Muscle layer of colon (tissue), 2 donors: ENCODE measurements around the gene KLRC4.
"Not testable (repeated sequence)": the region's sequence is repeated elsewhere in the genome, so short reads cannot be mapped to it uniquely, and the experiment has no call there.

ENCODE experiments used
- H3K27ac ChIP-seq: one replicate; pipeline ENCODE4 v1.7.0; 2013; ENCODE audit warnings: low read depth, mild to moderate bottlenecking, low read length, moderate library complexity
- H3K27me3 ChIP-seq, 2 donors: one replicate each; pipeline ENCODE4 v1.7.0; 2013; ENCODE audit warnings: low read length in 2 of 2, mild to moderate bottlenecking in 2 of 2; ENCODE audit not compliant: insufficient read depth in 2 of 2, control insufficient read depth in 1 of 2
- H3K36me3 ChIP-seq: one replicate; pipeline ENCODE4 v1.7.0; 2013; ENCODE audit warnings: mild to moderate bottlenecking, low read length; ENCODE audit not compliant: insufficient read depth
- H3K4me1 ChIP-seq: one replicate; pipeline ENCODE4 v1.7.0; 2013; ENCODE audit warnings: mild to moderate bottlenecking, low read length; ENCODE audit not compliant: insufficient read depth
- H3K4me3 ChIP-seq, 2 donors: one replicate each; pipeline ENCODE4 v1.7.0; 2013; ENCODE audit warnings: low read length in 2 of 2, low read depth in 1 of 2, mild to moderate bottlenecking in 1 of 2, moderate library complexity in 1 of 2
- H3K9ac ChIP-seq: one replicate; pipeline ENCODE4 v1.7.0; 2013; ENCODE audit warnings: low read length
- H3K9me3 ChIP-seq: one replicate; pipeline ENCODE4 v1.7.0; 2013; ENCODE audit warnings: mild to moderate bottlenecking, low read length
- donor health status: abdominal sarcoma.
- donor health status: Adenocarcinoma of cecum.

Gene KLRC4, protein sequence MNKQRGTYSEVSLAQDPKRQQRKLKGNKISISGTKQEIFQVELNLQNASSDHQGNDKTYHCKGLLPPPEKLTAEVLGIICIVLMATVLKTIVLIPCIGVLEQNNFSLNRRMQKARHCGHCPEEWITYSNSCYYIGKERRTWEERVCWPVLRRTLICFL

DNA sequence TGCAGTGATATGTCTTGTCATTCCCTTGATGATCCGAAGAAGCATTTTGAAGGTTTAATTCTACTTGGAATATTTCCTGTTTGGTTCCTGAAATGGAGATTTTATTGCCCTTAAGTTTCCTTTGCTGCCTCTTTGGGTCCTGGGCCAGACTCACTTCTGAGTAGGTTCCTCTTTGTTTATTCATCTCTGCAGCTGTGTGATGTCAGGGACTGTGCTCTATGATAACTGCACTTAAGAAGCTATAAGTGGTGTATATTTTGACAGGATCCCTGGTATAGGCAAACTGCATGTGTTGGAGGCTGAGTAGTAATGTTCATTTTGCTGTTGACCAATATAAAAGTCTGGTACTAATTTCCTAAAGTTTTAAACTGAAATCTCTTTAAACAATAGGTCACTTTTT is at the start of gene KLRC4:
Gene KLRC4 (minus strand): TSS at position 366 of the 400 bp plus-strand sequence. CDS start 182 bp downstream, at position 184.
- H3K9ac ChIP-seq: no peak within 1 kb of the TSS
- H3K27me3 ChIP-seq: no peaks in the 10 kb centered on the region
- no peak within 1 kb of the TSS for H3K27ac ChIP-seq
- H3K9me3 ChIP-seq: no peaks in the 10 kb centered on the region
- no peaks in the 10 kb centered on the region for H3K36me3 ChIP-seq
- H3K4me3 ChIP-seq: no peak within 1 kb of the TSS
- no peaks in the 10 kb centered on the region for H3K4me1 ChIP-seq

DNA sequence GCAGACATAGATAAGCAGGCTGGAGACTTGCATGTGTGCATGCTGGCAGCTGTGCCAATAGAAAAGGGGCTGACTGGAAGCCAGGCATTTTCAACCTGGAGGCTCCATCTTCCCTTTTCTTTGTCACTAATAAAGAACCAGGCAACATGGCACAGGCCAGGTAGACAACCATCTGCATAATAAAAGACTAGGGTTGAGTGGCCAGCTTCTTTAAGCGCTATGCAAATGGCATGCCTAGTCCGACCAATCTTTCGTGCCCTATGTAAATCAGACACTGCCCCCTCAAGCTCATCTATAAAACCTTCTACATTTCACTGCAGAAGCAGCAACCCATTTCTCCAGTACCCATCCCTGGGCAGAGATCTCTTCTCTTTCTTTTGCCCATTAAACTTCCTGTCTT is 48.2 kb upstream of the KLRC4 start:
- Histone ChIP-seq H3K4me1 (no peaks in the 10 kb centered on the region), H3K36me3 (no peaks in the 10 kb centered on the region), H3K27ac (no peak overlapping the region), H3K9me3 (peaks cover 6% of the 10 kb centered on the region), H3K4me3 (no peak overlapping the region), H3K9ac (no peak overlapping the region), H3K27me3 (no peaks in the 10 kb centered on the region)

DNA sequence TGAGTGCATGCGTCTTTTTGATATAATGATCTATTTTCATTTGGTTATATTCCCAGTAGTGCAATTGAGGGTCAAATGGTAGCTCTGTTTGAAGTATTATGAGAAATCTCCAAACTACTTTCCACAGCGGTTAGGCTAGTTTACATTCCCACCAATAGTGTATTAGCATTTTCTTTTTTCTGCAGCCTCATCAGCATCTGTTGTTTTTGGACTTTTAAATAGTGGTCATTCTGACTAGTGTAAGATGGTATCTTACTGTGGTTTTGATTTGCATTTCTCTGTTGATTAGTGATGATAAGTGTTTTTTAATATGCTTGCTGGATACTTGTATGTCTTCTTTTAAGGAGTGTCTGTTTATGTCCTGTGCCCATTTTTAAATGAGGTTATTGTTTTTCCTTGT is 47.3 kb upstream of the KLRC4 start:
- H3K27ac ChIP-seq: no peak overlapping the region
- H3K9ac ChIP-seq: no peak overlapping the region
- H3K4me3 ChIP-seq: no peak overlapping the region
- H3K9me3 ChIP-seq: peaks cover 6% of the 10 kb centered on the region
- H3K27me3 ChIP-seq: no peaks in the 10 kb centered on the region
- no peaks in the 10 kb centered on the region for H3K4me1 ChIP-seq
- H3K36me3 ChIP-seq: no peaks in the 10 kb centered on the region

DNA sequence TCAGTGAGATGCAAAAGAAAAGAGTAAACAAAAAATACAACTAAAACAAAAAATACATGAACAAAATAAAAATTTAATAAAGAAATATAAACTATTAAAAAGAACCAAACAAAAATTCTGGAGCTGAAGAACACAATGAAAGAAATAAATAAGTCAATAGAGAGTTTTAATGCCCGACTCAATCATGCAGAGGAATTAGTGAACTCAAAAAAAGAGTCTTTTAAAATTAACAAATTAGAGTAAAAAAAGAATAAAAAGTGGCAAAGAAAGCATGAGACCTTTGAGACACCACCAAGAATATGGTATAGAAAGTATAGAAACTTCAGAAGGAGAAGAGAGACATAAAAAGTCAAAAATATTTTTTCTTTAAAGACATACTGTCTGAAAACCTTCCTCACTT is 46.2 kb upstream of the KLRC4 start:
- H3K4me1 ChIP-seq: no peaks in the 10 kb centered on the region
- no peak overlapping the region for H3K27ac ChIP-seq
- no peaks in the 10 kb centered on the region for H3K27me3 ChIP-seq
- no peak overlapping the region for H3K4me3 ChIP-seq
- H3K9ac ChIP-seq: no peak overlapping the region
- no peaks in the 10 kb centered on the region for H3K36me3 ChIP-seq
- H3K9me3 ChIP-seq: peaks cover 6% of the 10 kb centered on the region

DNA sequence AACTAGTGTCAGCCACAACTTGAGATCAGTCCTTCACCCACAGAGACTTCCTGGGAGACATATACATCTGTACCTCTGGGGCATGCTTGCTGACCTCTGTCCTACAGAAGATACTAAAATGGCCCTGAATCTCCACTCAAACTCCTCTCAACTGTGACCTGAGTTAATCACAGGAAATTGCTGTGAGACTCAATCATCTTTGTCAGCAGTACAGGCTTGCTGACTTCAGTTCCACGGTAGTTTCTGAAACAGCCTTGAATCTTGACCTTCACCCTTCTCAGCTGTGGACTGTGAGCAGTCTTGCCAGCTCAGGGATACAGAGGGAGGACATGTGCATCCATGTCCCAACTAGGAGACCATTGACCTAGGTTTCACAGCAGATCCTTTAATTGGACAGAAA is 45.0 kb upstream of the KLRC4 start:
- H3K4me1 ChIP-seq: no peaks in the 10 kb centered on the region
- no peaks in the 10 kb centered on the region for H3K27me3 ChIP-seq
- H3K9me3 ChIP-seq: peaks cover 6% of the 10 kb centered on the region
- H3K9ac ChIP-seq: no peak overlapping the region
- no peak overlapping the region for H3K4me3 ChIP-seq
- H3K27ac ChIP-seq: no peak overlapping the region
- no peaks in the 10 kb centered on the region for H3K36me3 ChIP-seq

DNA sequence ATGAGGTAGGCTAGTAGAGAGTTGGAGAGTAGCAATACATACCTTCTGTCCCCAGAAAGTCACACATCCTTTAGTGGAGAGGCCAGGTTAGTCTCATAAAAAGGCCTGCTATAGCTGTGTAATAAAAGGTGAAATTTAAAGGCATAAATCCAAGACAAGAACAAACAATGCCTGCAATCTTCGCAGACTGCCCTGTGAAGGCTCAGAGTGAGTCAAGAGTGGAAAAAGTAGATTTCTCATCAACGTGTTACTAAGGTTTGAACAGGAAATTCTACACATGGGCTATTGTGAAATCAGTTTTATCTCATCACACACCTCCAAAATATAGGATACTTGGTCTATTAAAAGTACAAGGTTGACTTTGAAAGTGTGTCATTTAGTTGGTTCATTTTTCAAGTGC is 43.6 kb upstream of the KLRC4 start, which contains the start of gene KLRC1:
Gene KLRC1 (minus strand): TSS at position 222 of the 400 bp plus-strand sequence. CDS start 2,221 bp downstream, outside the sequence.
- no peaks in the 10 kb centered on the region for H3K36me3 ChIP-seq

DNA sequence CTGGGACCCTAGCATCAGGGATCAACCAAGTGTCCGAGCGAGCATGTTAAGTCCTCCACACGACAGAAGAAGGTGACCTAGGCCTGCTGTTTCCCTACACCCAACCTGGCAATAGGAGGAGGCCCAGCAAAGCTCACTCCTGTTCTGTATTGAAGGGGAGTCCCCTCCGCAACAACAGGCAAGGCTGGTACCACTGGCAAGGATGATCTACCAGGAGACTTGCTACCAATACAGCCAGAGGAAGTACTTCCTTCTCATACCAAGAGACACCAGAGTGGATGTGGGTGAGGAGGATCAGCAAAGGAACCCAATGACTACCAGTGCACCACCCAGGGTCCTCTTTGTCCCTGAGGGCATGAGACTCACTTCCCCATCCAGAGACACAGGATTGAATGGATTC is 38.7 kb upstream of the KLRC4 start:
- Histone ChIP-seq H3K36me3 (no peaks in the 10 kb centered on the region), H3K4me1 (no peaks in the 10 kb centered on the region), H3K27ac (no peak overlapping the region), H3K9me3 (no peaks in the 10 kb centered on the region), H3K4me3 (no peak overlapping the region), H3K9ac (no peak overlapping the region), H3K27me3 (no peaks in the 10 kb centered on the region)

More for the DNA sequence above, 43.6 kb upstream of the KLRC4 start, which contains the start of gene KLRC1:
- H3K9me3 ChIP-seq: peaks cover 6% of the 10 kb centered on the region
- H3K27ac ChIP-seq: no peak within 1 kb of the TSS
- no peak within 1 kb of the TSS for H3K9ac ChIP-seq
- H3K4me3 ChIP-seq: no peak within 1 kb of the TSS
- no peaks in the 10 kb centered on the region for H3K27me3 ChIP-seq
- no peaks in the 10 kb centered on the region for H3K4me1 ChIP-seq

DNA sequence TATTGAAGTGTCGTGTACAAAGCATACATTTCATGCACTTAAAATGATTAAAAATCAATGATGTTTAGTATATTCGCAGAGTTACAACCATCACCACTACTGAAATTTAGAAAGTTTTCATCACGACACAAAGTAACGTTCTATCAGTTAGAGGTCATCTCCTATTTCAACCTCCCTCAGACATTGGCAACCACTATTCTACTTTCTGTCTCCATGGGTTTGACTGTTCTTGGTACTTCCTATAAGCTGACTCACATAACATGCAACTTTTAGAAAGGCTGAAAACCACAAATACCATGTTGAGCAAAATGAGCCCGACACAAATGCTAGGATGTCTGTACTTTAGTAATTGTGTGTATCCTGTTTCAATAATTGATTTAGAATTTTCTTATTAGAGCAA is 36.5 kb upstream of the KLRC4 start:
- not testable (repeated sequence) for H3K4me1 ChIP-seq, H3K4me3 ChIP-seq, H3K27ac ChIP-seq, H3K9ac ChIP-seq, H3K27me3 ChIP-seq, H3K9me3 ChIP-seq, H3K36me3 ChIP-seq

DNA sequence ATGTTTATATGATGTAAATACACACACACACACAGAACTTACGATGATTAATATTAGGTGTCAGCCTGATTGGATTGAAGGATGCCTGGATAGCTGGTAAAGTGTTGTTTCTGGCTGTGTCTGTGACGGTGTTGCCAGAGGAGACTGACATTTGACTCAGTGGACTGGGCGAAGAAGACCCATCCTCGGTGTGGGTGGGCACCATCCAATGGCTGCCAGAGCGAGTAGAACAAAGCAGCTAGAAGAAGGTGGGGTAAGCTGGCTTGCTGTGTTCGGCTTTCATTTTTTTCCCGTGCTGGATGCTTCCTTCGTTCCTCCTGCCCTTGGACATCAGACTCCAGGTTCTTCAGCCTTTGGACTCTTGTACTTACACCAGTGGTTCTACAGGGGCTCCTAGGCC is 31.6 kb upstream of the KLRC4 start:
- not testable (repeated sequence) for H3K27ac ChIP-seq, H3K9ac ChIP-seq, H3K4me3 ChIP-seq, H3K36me3 ChIP-seq, H3K4me1 ChIP-seq, H3K9me3 ChIP-seq, H3K27me3 ChIP-seq

DNA sequence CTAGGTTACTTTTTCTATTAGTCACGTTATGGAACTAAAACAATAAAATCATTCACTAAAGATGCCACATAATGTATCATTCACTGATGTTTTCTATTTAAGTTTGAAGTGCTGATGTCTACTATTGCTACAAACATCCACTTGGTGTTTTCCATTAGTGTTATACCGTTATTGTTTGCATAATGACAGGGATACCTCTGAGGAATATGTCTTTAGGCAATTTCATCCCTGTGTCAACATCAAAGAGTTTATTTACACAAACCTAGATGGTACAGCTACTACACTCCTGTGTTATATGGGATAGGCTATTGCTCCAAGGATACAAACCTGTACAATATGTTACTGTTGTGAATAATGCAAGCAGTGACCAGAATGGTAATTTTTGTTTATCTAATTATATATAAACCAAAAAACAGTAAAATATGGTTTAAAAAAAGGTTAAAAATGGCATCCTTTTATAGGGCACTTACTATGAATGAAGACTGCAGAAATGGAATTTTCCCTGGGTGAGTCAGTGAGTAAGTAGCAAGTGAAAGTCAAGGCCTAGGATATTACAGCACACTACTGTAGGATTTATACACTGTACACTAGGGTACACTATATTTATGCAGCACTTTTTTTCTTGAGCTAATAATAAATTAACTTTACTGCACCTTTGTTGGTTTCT is 30.2 kb upstream of the KLRC4 start:
- not testable (repeated sequence) for H3K27ac ChIP-seq, H3K36me3 ChIP-seq

DNA sequence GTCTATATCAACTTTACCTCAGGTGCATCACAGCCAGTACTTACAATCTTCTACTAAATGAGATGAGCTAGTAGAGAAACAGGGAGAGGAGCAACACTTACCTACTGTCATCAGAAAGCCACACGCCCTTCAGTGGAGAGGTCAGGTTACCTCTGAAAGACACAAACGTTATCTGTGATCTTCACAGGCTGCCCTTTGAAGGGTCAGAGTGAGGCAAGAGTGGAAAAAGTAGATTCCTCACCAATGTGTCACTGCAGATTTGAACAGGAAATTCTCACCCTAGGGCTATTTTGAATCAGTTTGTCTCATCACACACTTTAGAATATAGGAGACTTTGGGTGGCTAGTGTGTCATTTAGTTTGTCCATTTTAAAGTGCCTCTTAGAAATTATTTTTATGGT is 28.0 kb upstream of the KLRC4 start:
- H3K36me3 ChIP-seq, H3K27ac ChIP-seq, H3K4me1 ChIP-seq, H3K4me3 ChIP-seq, H3K9ac ChIP-seq, H3K9me3 ChIP-seq, H3K27me3 ChIP-seq: not testable (repeated sequence)

More for the DNA sequence above, 30.2 kb upstream of the KLRC4 start:
- H3K9ac ChIP-seq, H3K4me1 ChIP-seq, H3K9me3 ChIP-seq, H3K4me3 ChIP-seq, H3K27me3 ChIP-seq: not testable (repeated sequence)

DNA sequence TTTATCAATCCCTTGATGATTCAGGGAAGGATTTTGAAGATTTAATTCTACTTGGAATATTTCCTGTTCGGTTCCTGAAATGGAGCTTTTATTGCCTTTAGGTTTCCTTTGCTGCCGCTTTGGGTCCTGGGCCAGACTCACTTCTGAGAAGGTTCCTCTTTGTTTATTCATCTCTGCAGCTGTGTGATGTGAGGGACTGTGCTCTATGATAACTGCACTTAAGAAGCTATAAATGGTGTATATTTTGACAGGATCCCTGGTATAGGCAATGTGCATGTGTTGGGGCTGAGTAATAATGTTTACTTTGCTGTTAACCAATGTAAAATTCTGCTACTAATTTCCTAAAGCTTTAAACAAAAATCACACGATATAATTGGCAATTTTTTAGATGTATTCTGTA is 26.3 kb upstream of the KLRC4 start, which contains the start of gene KLRC2:
Gene KLRC2 (minus strand): TSS at position 195 of the 400 bp plus-strand sequence. CDS start 24 bp downstream, at position 171.
- H3K9ac ChIP-seq, H3K4me3 ChIP-seq, H3K36me3 ChIP-seq, H3K27me3 ChIP-seq, H3K4me1 ChIP-seq, H3K27ac ChIP-seq, H3K9me3 ChIP-seq: not testable (repeated sequence)
